HEK293 (cell line): ENCODE measurements around the gene ARHGEF7.

Experiments
- CTCF ChIP-seq: fragments of 450-650 bp; formaldehyde crosslinking; IDR thresholded peaks from 2 replicates; pipeline ENCODE4 v1.5.1; 2016; ENCODE audit warnings: missing biosample characterization, missing genetic modification characterization
- ELK4 ChIP-seq: IDR thresholded peaks from 2 replicates; pipeline ENCODE4 v1.6.1; 2011; ENCODE audit warnings: mild to moderate bottlenecking, low read depth, low read length, borderline replicate concordance
- PRDM2 ChIP-seq: fragments of 450-650 bp; formaldehyde crosslinking; IDR thresholded peaks from 2 replicates; pipeline ENCODE4 v1.5.1; 2016; ENCODE audit warnings: missing biosample characterization, missing genetic modification characterization, borderline replicate concordance
- REST ChIP-seq: fragments of 450-650 bp; formaldehyde crosslinking; IDR thresholded peaks from 2 replicates; pipeline ENCODE4 v1.5.1; 2016; ENCODE audit warnings: missing biosample characterization, missing genetic modification characterization
- TCF7L2 ChIP-seq: IDR thresholded peaks from 2 replicates; pipeline ENCODE4 v1.6.1; 2011; ENCODE audit warnings: low read depth, mild to moderate bottlenecking, inconsistent platforms, low read length, moderate library complexity, borderline replicate concordance
- ZBTB7A ChIP-seq: fragments of 450-650 bp; formaldehyde crosslinking; IDR thresholded peaks from 2 replicates; pipeline ENCODE4 v1.5.1; 2016; ENCODE audit warnings: low read depth, missing biosample characterization, missing genetic modification characterization
- ZNF354C ChIP-seq: fragments of 450-650 bp; formaldehyde crosslinking; IDR thresholded peaks from 2 replicates; pipeline ENCODE4 v1.5.1; 2016; ENCODE audit warnings: missing biosample characterization, missing genetic modification characterization, low read depth, borderline replicate concordance
- ZSCAN18 ChIP-seq: fragments of 450-650 bp; formaldehyde crosslinking; IDR thresholded peaks from 2 replicates; pipeline ENCODE4 v1.5.1; 2016; ENCODE audit warnings: missing biosample characterization, missing genetic modification characterization

GRCh38 chr13:111269508-111269907 lies 154.4 kb downstream of the ARHGEF7 start:
- TF ChIP-seq ZBTB7A (tag by site-specific recombination) (no peak), CTCF (no peak), ELK4 (no peak), REST (tag by site-specific recombination) (no peak), PRDM2 (tag by site-specific recombination) (no peak), ZSCAN18 (no peak), TCF7L2 (no peak), ZNF354C (no peak)
